GM21447 (cell line): ENCODE data around the gene TSACC.
"Not testable (repeated sequence)": the region's sequence is repeated elsewhere in the genome, so short reads cannot be mapped to it uniquely, and the experiment has no call there.

Experiments
- ATAC-seq: cut with Tn5 transposase; IDR thresholded peaks from one replicate; pipeline ENCODE4 v1.9.1; 2021; ENCODE audit not compliant: unreplicated experiment

The TSACC gene

GRCh38 chr1:156338180-156338976, at the start of gene TSACC, which contains the start of gene CCT3:
TSACC (plus strand) TSS chr1:156338526; CDS start chr1:156339758, 1,232 bp downstream.
CCT3 (minus strand) TSS chr1:156338292; CDS start chr1:156338184, 108 bp downstream.
- ATAC-seq: peak; percentile 94

DNA sequence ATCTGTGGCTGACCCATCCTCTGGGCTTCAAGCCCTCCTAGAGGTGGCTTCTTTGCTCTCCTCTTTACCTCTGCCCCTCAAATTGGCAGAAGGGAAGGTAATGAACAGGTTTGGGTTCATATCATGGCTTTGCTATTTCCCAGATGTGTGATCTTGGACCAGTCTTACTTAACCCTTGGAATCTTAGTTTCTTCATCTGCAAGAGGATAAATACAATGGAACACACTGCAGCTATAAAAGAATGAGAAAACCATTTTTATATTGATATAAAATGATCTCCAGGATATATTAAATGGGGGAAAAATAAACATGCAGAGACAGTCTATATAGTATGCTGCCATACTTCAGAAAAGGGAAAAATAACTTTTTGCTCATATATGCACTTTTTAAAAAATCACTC, 48.5 kb upstream of the TSACC start:
- no peak for ATAC-seq

DNA sequence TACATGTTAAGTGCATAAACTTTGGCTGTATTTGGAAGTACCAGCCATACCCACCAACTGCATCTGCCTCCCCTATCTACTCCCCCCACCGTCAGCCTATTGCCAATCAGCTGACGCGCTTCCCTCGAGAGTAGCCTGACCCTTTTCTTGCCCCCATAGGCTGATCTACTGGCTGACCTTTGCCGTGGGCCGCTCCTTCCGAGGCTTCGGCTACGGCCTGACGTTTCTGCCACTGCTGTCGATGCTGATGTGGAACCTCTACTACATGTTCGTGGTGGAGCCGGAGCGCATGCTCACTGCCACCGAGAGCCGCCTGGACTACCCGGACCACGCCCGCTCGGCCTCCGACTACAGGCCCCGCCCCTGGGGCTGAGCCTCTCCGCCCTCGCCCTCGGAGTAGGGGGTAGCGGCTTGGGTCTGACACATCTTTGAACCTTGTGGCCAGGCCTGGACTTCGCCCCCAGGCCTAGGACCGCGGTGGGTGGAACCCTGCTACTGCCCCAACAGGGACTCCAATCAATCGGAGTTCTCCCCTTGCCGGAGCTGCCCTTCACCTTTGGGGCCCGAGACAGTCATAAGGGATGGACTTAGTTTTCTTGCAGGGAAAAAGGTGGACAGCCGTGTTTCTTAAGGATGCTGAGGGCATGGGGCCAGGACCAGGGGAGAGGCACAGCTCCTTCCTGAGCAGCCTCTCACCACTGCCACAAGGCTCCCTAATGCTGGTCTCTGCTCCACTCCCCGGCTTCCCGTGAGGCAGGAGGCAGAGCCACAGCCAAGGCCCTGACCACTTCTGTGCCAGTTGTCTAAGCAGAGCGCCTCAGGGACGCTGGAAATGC, 46.9 kb upstream of the TSACC start:
- peak; percentile 53 for ATAC-seq

- ATAC-seq: no peak
Observed at GRCh38 chr1:156293098-156293434, 45.3 kb upstream of the TSACC start.

GRCh38 chr1:156293895-156294294, 44.4 kb upstream of the TSACC start:
- no peak for ATAC-seq

GRCh38 chr1:156295391-156295947, 42.9 kb upstream of the TSACC start, which contains the start of gene GLMP:
GLMP (minus strand) TSS chr1:156295679; CDS start chr1:156295645, 34 bp downstream.
- peak; percentile 64 for ATAC-seq

GRCh38 chr1:156298852-156299357, 39.4 kb upstream of the TSACC start, which contains the start of gene VHLL:
VHLL (minus strand) TSS chr1:156299307; CDS start chr1:156299189, 118 bp downstream.
- no peak for ATAC-seq

DNA sequence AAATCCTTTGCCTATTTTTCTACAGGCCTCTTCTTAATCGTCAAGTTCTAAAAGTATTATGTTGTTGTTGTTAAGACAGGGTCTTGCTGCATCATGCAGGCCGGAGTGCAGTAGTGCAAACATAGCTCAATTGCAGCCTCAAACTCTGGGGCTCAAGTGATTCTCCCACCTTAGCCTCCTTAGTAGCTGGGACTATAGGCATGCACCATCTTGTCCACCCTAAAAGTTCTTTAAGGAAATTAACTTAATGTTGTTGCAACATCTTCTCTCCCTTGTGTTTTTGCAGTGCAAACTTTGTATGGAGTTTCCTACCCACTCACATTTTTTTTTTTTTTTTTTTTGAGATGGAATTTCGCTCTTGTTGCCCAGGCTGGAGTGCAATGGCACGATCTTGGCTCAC, 35.1 kb upstream of the TSACC start:
- ATAC-seq: no peak

DNA sequence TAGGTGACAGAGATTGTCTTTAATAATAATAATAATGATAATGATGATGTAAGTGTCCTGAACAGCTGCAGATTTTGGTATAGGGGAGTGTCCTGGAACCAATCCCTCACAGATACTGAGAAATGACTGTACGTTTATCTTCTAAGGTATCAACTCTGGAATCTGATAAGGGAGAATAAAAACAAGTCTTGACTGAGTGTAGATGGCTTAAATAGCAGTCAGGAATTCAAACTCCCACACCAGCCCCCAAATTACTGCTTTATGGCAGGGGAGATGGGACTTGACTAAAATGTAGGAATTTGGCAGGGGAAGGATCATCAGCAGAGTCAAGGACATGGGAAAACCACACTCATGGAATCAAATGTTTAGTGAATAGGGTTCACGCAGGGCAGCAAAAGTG, 33.1 kb upstream of the TSACC start:
- ATAC-seq: no peak

DNA sequence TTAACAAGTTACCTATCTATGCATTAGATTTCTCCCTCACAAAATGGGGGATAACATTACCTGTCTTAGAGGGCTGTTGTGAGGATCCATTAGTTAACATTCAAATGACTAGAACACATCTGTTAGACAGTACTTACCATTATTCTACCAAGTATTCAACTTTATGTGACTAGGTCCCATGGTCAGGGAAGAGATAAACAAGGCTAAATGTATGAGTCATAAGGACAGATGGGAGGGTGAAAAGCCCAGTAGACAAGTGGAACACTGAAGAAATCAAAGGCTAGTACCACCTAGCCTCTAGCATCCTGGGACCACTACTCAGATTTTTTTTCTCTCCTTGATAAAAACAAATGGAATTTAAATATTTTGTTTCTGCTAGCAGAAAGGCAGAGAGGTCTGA, 30.2 kb upstream of the TSACC start:
- ATAC-seq: no peak

GRCh38 chr1:156310962-156311361, 27.4 kb upstream of the TSACC start:
- no peak for ATAC-seq

- ATAC-seq: no peak
Observed at GRCh38 chr1:156316909-156317308, 21.4 kb upstream of the TSACC start.

DNA sequence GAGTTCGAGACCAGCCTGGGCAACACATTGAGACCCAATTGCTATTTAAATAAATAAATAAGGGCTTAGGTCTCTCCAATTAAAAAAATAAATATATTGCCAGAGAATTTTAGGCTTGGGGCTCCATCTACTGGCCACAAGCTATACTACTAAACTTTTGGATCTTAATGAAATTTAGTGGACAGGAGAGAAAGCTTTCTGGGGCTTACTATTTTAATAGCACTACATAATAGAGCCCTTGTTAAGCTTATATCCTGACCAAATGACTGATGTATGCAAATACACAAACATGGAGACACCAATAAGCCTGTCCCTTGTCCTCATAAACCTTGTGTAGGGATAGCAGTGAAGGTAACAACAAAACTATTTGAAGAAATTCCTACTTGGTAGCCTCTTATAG, 18.7 kb upstream of the TSACC start:
- no peak for ATAC-seq

DNA sequence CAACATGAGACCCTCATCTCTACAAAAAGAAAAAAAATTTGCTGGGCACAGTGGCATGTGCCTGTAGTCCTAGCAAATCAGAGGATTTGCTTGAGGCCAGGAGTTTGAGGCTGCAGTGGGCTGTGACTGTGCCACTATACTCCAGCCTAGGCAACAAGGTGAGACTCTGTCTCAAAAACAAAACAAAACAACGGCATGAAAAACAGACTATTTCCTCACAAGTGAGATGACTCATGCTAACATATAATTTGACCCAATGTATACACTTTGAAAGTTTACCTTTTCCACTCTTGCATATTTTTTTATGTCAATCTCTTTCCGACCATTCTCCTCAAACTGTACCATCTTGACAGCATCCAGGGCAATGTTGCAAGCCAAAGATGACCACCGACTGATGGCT, 17.8 kb upstream of the TSACC start:
- no peak for ATAC-seq

GRCh38 chr1:156323179-156323578, 15.1 kb upstream of the TSACC start:
- not testable (repeated sequence) for ATAC-seq

- ATAC-seq: no peak
Observed at GRCh38 chr1:156336242-156336641, 2.1 kb upstream of the TSACC start.

- no peak for ATAC-seq
Observed at GRCh38 chr1:156337052-156337887, 1.1 kb upstream of the TSACC start.

DNA sequence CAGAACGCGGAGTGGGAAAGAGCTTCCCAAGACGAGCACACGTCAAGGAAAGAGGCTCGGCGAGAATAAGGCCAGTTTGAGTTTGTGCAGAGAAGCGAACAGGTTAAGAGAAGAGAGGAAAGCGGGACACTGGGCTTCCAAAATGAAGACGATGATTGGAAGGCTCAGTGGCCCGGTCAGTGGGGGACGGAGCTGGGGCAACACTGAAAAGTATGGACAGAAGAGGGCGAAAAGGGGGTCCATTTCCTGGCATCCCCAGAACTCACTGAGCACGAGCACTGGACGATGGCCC, 492 bp upstream of the TSACC start:
- ATAC-seq: peak; percentile 21

DNA sequence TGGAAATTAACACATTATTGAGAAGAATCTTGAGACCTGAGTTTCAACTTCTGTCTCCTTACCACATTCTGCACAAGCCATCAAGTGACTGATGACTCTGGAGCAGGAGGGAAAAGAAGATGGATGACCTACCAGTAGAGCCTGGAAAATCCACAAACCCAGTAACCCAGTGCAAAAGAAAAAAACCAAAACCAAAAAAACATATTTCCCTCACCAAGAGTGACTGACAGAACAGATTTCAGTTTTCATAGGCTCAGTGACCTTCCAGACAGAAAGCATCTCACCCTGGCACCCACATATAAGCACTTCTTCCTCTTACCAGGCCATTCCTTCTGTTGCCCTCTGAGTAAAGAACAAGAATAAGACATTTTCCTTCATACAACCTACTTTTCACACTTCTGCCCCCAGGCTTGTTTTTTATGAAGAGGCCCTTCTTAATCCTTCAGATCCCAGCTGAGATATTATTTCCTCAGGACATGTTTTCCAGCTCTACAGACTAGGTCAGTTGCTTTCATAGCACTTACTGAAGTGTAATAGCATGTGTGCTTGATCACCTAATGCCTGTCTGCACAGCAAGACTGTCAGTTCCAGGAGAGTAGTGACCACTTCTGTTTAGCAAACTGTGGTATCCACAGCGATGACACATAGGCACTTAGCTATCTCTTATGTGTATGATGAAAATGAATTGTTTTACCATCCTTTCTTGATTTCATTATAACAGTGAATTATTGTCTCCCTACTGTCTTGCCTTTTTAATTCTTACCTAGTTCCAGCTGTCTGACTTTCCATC, 4.0 kb downstream of the TSACC start:
- no peak for ATAC-seq

DNA sequence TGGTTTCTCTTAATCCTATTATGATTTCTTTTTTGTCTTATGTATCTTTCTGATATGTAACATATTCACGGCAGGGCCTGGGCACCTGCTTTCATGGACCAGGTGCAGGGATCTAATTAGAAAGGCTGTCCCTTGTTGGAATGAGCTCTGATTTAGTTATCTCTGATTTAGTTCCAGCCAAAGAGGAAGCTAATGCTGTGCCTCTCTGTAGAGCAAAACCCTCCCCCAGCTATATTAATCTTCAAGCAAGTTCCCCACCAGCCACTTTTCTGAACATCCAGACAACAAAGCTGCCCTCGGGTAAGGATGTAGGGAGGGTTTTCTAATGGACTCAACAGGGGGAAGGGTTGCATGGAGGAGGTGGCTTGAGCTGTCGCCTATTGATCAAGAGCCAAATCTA, 6.1 kb downstream of the TSACC start:
- ATAC-seq: no peak
